Measurements from ENCODE around the gene IQCE.

IQCE gene

GRCh38 chr7:2569421-2569820 is 10.6 kb downstream of the IQCE start:
- TF ChIP-seq ZBTB7A (IDR thresholded peaks at IDR 0.05; ENCODE audit: low read depth) (no peak), MAX (IDR thresholded peaks at IDR 0.05) (no peak), CREB1 (IDR thresholded peaks at IDR 0.05; ENCODE audit: low read depth) (no peak), RAD21 (IDR thresholded peaks at IDR 0.05; ENCODE audit: low read depth) (no peak), EP300 (IDR thresholded peaks at IDR 0.05; ENCODE audit: borderline replicate concordance) (no peak), TCF12 (IDR thresholded peaks at IDR 0.05; ENCODE audit: low read depth) (no peak), YY1 (IDR thresholded peaks at IDR 0.05; ENCODE audit: low read depth) (no peak), NFIC (IDR thresholded peaks at IDR 0.05) (no peak), REST (IDR thresholded peaks at IDR 0.05; ENCODE audit: low read depth) (no peak), TAF1 (IDR thresholded peaks at IDR 0.05; ENCODE audit: low read depth) (no peak)

- TF ChIP-seq EGR1 (IDR thresholded peaks at IDR 0.05) = no peak
- TF ChIP-seq EP300 (IDR thresholded peaks at IDR 0.05; ENCODE audit: borderline replicate concordance) = no peak
- no peak for TF ChIP-seq TAF1 (IDR thresholded peaks at IDR 0.05; ENCODE audit: low read depth)
- TF ChIP-seq TCF12 (IDR thresholded peaks at IDR 0.05; ENCODE audit: low read depth) = no peak
- TF ChIP-seq MAX (IDR thresholded peaks at IDR 0.05) = no peak
- TF ChIP-seq TEAD4 (IDR thresholded peaks at IDR 0.05) = no peak
- no peak for TF ChIP-seq YY1 (IDR thresholded peaks at IDR 0.05; ENCODE audit: low read depth)
- no peak for TF ChIP-seq USF1 (IDR thresholded peaks at IDR 0.05)
These were observed 11.2 kb downstream of the IQCE start for GRCh38 chr7:2570021-2570420.

- no peak for TF ChIP-seq CEBPB (IDR thresholded peaks at IDR 0.05)
- no peak for TF ChIP-seq EGR1 (IDR thresholded peaks at IDR 0.05)
- no peak for TF ChIP-seq TCF12 (IDR thresholded peaks at IDR 0.05; ENCODE audit: low read depth)
- no peak for TF ChIP-seq TAF1 (IDR thresholded peaks at IDR 0.05; ENCODE audit: low read depth)
- TF ChIP-seq CREB1 (IDR thresholded peaks at IDR 0.05; ENCODE audit: low read depth) = no peak
- TF ChIP-seq MAX (IDR thresholded peaks at IDR 0.05) = no peak
- TF ChIP-seq RAD21 (IDR thresholded peaks at IDR 0.05; ENCODE audit: low read depth) = no peak
- TF ChIP-seq TEAD4 (IDR thresholded peaks at IDR 0.05) = no peak
- TF ChIP-seq YY1 (IDR thresholded peaks at IDR 0.05; ENCODE audit: low read depth) = no peak
- TF ChIP-seq ZBTB7A (IDR thresholded peaks at IDR 0.05; ENCODE audit: low read depth) = no peak
- TF ChIP-seq FOXM1 (IDR thresholded peaks at IDR 0.05; ENCODE audit: borderline replicate concordance, low read depth) = no peak
- no peak for TF ChIP-seq USF1 (IDR thresholded peaks at IDR 0.05)
- no peak for TF ChIP-seq REST (IDR thresholded peaks at IDR 0.05; ENCODE audit: low read depth)
- TF ChIP-seq EP300 (IDR thresholded peaks at IDR 0.05; ENCODE audit: borderline replicate concordance) = no peak
- TF ChIP-seq NFIC (IDR thresholded peaks at IDR 0.05) = no peak
These were observed 12.6 kb downstream of the IQCE start for GRCh38 chr7:2571409-2571808.

- TF ChIP-seq CEBPB (IDR thresholded peaks at IDR 0.05) (no peak), RAD21 (IDR thresholded peaks at IDR 0.05; ENCODE audit: low read depth) (no peak), CREB1 (IDR thresholded peaks at IDR 0.05; ENCODE audit: low read depth) (no peak), EGR1 (IDR thresholded peaks at IDR 0.05) (no peak), REST (IDR thresholded peaks at IDR 0.05; ENCODE audit: low read depth) (no peak), YY1 (IDR thresholded peaks at IDR 0.05; ENCODE audit: low read depth) (no peak), TCF12 (IDR thresholded peaks at IDR 0.05; ENCODE audit: low read depth) (no peak), USF1 (IDR thresholded peaks at IDR 0.05) (no peak), TEAD4 (IDR thresholded peaks at IDR 0.05) (no peak), TAF1 (IDR thresholded peaks at IDR 0.05; ENCODE audit: low read depth) (no peak), FOXM1 (IDR thresholded peaks at IDR 0.05; ENCODE audit: borderline replicate concordance, low read depth) (no peak), MAX (IDR thresholded peaks at IDR 0.05) (no peak), EP300 (IDR thresholded peaks at IDR 0.05; ENCODE audit: borderline replicate concordance) (no peak), ZBTB7A (IDR thresholded peaks at IDR 0.05; ENCODE audit: low read depth) (no peak), NFIC (IDR thresholded peaks at IDR 0.05) (no peak)
These were observed 13.5 kb downstream of the IQCE start for GRCh38 chr7:2572101-2572842.
